Esophagus squamous epithelium (tissue), 5 donors: ENCODE results near the gene FOXD3. TPM values are rescaled to one million over a fixed set of nuclear protein-coding genes. Genes with fewer than 3 reads are reported as not detected.

Source experiments
- DNase-seq: peaks from one replicate; lab custom pipeline; 2025; lab: John Stamatoyannopoulos, UW
- H3K27ac ChIP-seq, 4 donors: fragments of 200-600 bp; sonication (generic); one replicate each; pipeline ENCODE4 v1.5.1; 2016 to 2019; ENCODE audit warnings: mild to moderate bottlenecking in 1 of 4
- H3K27me3 ChIP-seq, 4 donors: fragments of 200-600 bp; sonication (generic); 1 replicate in 3 of 4; 2 replicates in 1 of 4; pipeline versions ENCODE4 v1.5.1 to v1.6.0; 2017 to 2021; ENCODE audit warnings: antibody characterized with exemption in 1 of 4
- H3K36me3 ChIP-seq, 3 donors: fragments of 200-600 bp; sonication (generic); one replicate each; pipeline ENCODE4 v1.5.1; 2016 to 2019
- H3K4me1 ChIP-seq, 3 donors: fragments of 200-600 bp; sonication (generic); one replicate each; pipeline ENCODE4 v1.5.1; 2017 to 2019
- H3K4me3 ChIP-seq, 4 donors: fragments of 200-600 bp; sonication (generic); 1 replicate in 3 of 4; 2 replicates in 1 of 4; pipeline ENCODE4 v1.5.1; 2016 to 2019; ENCODE audit warnings: mild to moderate bottlenecking in 2 of 4, moderate library complexity in 1 of 4
- H3K9me3 ChIP-seq, 3 donors: fragments of 200-600 bp; sonication (generic); one replicate each; pipeline ENCODE4 v1.5.1; 2016 to 2019
- CTCF ChIP-seq, 6 experiments: fragments of 450-650 bp in 4 of 6; fragments of 200-600 bp in 2 of 6; sonication (generic) in 2 of 6; IDR thresholded peaks; one replicate each; pipeline ENCODE4 v1.5.1; 2016 to 2019; ENCODE audit warnings: antibody characterized with exemption in 6 of 6, mild to moderate bottlenecking in 4 of 6, moderate library complexity in 4 of 6
- POLR2A ChIP-seq, 4 donors: fragments of 450-650 bp; IDR thresholded peaks; one replicate each; pipeline ENCODE4 v1.6.1; 2017; ENCODE audit warnings: antibody characterized with exemption in 4 of 4, mild to moderate bottlenecking in 4 of 4, moderate library complexity in 3 of 4
- WGBS, 2 donors: methylation state at CpG; one replicate each; pipeline ENCODE4 v1.1.5; 2018; 5-methylcytosine and 5-hydroxymethylcytosine counted together
- intact Hi-C: fragments of 100-400 bp; cut with DNase I; formaldehyde crosslinking; loops from one replicate; pipeline ENCODE4 v1.15.0; 2022
- total RNA-seq, 4 donors: library from RNA; depleted of rRNA; stranded (reverse); fragments of >200 nt; gene quantifications; one replicate each; pipeline ENCODE4 v1.1.0, GENCODE V29; 2016
- donor health status: DM: yes; HTN: yes; CAD: no.

The FOXD3 gene
- total RNA-seq, 4 donors from 2014 or later = 0.76 TPM; not detected in 3

DNA sequence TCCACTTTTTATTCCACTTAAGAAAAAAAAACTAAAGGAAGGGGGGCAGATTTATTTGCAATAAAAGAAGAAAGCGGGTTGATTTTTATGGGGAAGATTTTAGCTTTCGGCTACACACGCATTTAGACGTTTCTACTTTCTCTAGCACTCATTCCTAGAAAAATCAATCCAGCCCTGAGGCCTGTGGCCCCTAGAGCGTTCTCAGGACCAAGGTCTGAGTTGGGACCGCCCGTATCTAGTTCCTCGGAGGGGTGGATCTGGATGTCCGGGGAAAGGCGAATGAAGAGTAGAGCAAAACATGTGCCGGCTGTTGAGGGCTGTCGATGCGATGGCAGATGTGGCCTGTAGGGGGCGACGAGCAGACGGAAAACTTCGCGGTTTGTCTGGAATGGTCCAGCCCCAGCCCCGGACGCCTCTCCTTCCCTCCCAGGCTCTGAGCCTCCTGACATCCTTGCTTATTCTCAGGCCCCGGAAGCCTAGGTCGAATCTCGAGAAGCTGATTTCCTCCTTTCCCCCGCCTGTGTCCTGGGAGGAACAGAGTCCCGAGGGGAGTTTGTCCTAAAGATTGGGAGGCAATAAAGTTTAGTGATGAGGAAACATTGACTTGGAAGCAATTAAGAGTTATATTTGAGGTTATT lies 5.2 kb downstream of the FOXD3 start:
- no peak overlapping the region for H3K27ac ChIP-seq
- intact Hi-C loops = no loop called here
- peak in 5 of 6 experiments; percentile 60 to 76 (median 63) for TF ChIP-seq CTCF (IDR thresholded peaks at IDR 0.05)
- no peak for TF ChIP-seq POLR2A (IDR thresholded peaks at IDR 0.05)
- peaks cover 14 to 100% (median 57%) of the 10 kb centered on the region in 4 donors for H3K27me3 ChIP-seq
- H3K4me3 ChIP-seq = no peak overlapping the region
- 13 to 20% methylated on average over 25 of the region's 25 CpGs for WGBS, 2 donors
- no peaks in the 10 kb centered on the region for H3K36me3 ChIP-seq
- no peaks in the 10 kb centered on the region for H3K9me3 ChIP-seq
- peaks cover 18 to 49% (median 18%) of the 10 kb centered on the region in 3 donors for H3K4me1 ChIP-seq
- no peak for DNase-seq

- DNase-seq = no peak
- TF ChIP-seq POLR2A (IDR thresholded peaks at IDR 0.05) (no peak), CTCF (IDR thresholded peaks at IDR 0.05) (no peak)
- Histone ChIP-seq H3K9me3 (no peaks in the 10 kb centered on the region), H3K36me3 (no peaks in the 10 kb centered on the region), H3K27me3 (peaks cover 9 to 100% (median 54%) of the 10 kb centered on the region in 4 donors), H3K27ac (no peak overlapping the region), H3K4me1 (peaks cover 12 to 43% (median 14%) of the 10 kb centered on the region in 3 donors), H3K4me3 (no peak overlapping the region)
- 59 to 68% methylated on average over 8 of the region's 8 CpGs for WGBS, 2 donors
- intact Hi-C loops = no loop called here
Observed at GRCh38 chr1:63328122-63328521, 5.8 kb downstream of the FOXD3 start.

- 82 to 96% methylated on average over 5 to 9 of the region's 9 CpGs for WGBS, 2 donors
- Histone ChIP-seq H3K4me1 (peaks cover 7 to 37% (median 14%) of the 10 kb centered on the region in 3 donors), H3K27ac (no peak overlapping the region), H3K4me3 (no peak overlapping the region), H3K27me3 (peaks cover 6 to 100% (median 54%) of the 10 kb centered on the region in 4 donors), H3K9me3 (no peaks in the 10 kb centered on the region), H3K36me3 (no peaks in the 10 kb centered on the region)
- TF ChIP-seq CTCF (IDR thresholded peaks at IDR 0.05) (no peak), POLR2A (IDR thresholded peaks at IDR 0.05) (no peak)
- no peak for DNase-seq
- intact Hi-C loops = no loop called here
Observed at GRCh38 chr1:63328781-63329180, 6.4 kb downstream of the FOXD3 start.

DNA sequence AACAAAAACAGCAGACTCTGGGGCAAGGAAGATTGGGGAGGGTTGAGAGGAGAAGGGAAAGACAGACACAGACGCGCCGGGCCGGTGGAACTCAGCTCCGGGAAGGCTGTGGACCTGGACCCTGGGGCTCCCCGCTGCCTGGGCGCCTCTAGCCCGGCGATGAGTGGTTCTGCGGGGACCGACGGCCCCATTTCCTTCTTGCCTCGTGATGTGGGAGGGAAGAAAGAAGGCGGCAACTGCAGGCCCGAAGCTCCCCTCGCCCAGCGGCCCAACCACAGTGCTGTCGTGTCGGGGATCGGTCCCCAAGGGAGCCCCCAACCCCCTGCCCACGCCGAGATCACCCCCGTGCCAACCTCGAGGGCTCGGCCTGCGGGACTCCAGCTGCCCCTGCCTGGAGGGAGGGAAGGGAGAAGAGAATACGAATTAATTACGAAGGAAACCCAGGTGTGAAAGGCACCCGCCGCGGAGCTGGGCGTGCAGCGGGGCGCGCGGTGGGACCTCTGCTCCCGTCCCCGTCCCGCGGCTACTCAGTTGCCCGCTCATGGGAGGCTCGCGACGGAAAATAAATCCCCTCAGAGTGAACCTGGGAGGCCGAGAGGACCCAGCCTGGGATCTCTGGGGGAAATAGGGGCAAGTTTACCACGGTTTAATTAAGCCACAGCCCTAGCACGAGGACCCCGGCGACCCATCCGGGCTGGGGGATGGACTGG lies 7.4 kb downstream of the FOXD3 start:
- DNase-seq = no peak

More for the DNA sequence above, 7.4 kb downstream of the FOXD3 start:
- H3K36me3 ChIP-seq = no peaks in the 10 kb centered on the region
- H3K4me3 ChIP-seq = peak overlapping the region in 2 of 4 donors; percentile 6 to 35
- no peak overlapping the region for H3K27ac ChIP-seq
- H3K4me1 ChIP-seq = peaks cover 0 to 27% (median 8%) of the 10 kb centered on the region in 3 donors
- WGBS, 2 donors = 17 to 31% methylated on average over 11 to 22 of the region's 50 CpGs
- peaks cover 0 to 100% (median 46%) of the 10 kb centered on the region in 4 donors for H3K27me3 ChIP-seq
- TF ChIP-seq CTCF (IDR thresholded peaks at IDR 0.05) = no peak
- TF ChIP-seq POLR2A (IDR thresholded peaks at IDR 0.05) = no peak
- intact Hi-C loops = no loop called here
- H3K9me3 ChIP-seq = no peaks in the 10 kb centered on the region
